Sigmoid colon (tissue), 7 donors: ENCODE results near the gene POU2F2. TPM values are rescaled to one million over a fixed set of nuclear protein-coding genes. Genes with fewer than 3 reads are reported as not detected.

Source experiments
- DNase-seq: peaks from one replicate; pipeline ENCODE4 v3.0.0-alpha.2; 2019
- H3K27ac ChIP-seq, 4 donors: fragments of 200-600 bp; sonication (generic); one replicate each; pipeline ENCODE4 v1.5.1; 2016 to 2019; ENCODE audit warnings: mild to moderate bottlenecking in 1 of 4
- H3K27me3 ChIP-seq, 3 donors: fragments of 200-600 bp; sonication (generic); one replicate each; pipeline ENCODE4 v1.5.1; 2019; ENCODE audit warnings: mild to moderate bottlenecking in 1 of 3
- H3K36me3 ChIP-seq, 4 donors: fragments of 200-600 bp; sonication (generic); one replicate each; pipeline ENCODE4 v1.5.1; 2016 to 2019
- H3K4me1 ChIP-seq, 4 donors: fragments of 200-600 bp; sonication (generic); one replicate each; pipeline ENCODE4 v1.5.1; 2017 to 2019
- H3K4me3 ChIP-seq, 4 donors: fragments of 200-600 bp; sonication (generic); one replicate each; pipeline ENCODE4 v1.5.1; 2017 to 2019; ENCODE audit warnings: mild to moderate bottlenecking in 2 of 4, moderate library complexity in 1 of 4
- H3K9me3 ChIP-seq, 4 donors: fragments of 200-600 bp in 3 of 4; sonication (generic) in 3 of 4; one replicate each; pipeline versions ENCODE4 v1.5.1 to v1.6.1; 2013 to 2019
- CTCF ChIP-seq, 4 experiments: fragments of 450-650 bp in 3 of 4; fragments of 200-600 bp in 1 of 4; IDR thresholded peaks; one replicate each; pipeline ENCODE4 v1.5.1; 2016 to 2019; ENCODE audit warnings: antibody characterized with exemption in 4 of 4, mild to moderate bottlenecking in 3 of 4, moderate library complexity in 2 of 4
- EP300 ChIP-seq, 4 donors: sonication (generic); formaldehyde crosslinking; IDR thresholded peaks; one replicate each; pipeline ENCODE4 v1.6.1; 2017; ENCODE audit warnings: antibody characterized with exemption in 4 of 4
- POLR2A ChIP-seq, 2 donors: fragments of 450-650 bp; IDR thresholded peaks; one replicate each; pipeline ENCODE4 v1.6.1; 2016; ENCODE audit warnings: antibody characterized with exemption in 2 of 2, mild to moderate bottlenecking in 2 of 2, moderate library complexity in 2 of 2
- POLR2AphosphoS5 ChIP-seq, 4 donors: sonication (generic); formaldehyde crosslinking; IDR thresholded peaks; one replicate each; pipeline ENCODE4 v1.6.1; 2017; ENCODE audit warnings: antibody characterized with exemption in 4 of 4
- WGBS, 2 donors: extraction: QIAGEN DNeasy Blood & Tissue Kit; methylation state at CpG; one replicate each; pipeline ENCODE4 v1.1.7; 2013; 5-methylcytosine and 5-hydroxymethylcytosine counted together
- intact Hi-C: fragments of 100-400 bp; cut with DNase I; formaldehyde crosslinking; loops from one replicate; pipeline ENCODE4 v1.15.1; 2023
- polyA plus RNA-seq, 3 donors: library from polyadenylated mRNA; stranded (reverse); fragments of 200-250 nt; gene quantifications; one replicate each; pipeline ENCODE4 v1.2.3, GENCODE V29; 2013
- total RNA-seq, 4 donors: library from RNA; depleted of rRNA; stranded (reverse); fragments of >200 nt; gene quantifications; one replicate each; pipeline ENCODE4 v1.1.0, GENCODE V29; 2016
- donor health status: healthy with polysubstance abuse.
- donor health status: Bipolar disorder and iron deficiency.
- donor health status: healthy.

Gene POU2F2
- total and polyA plus RNA-seq, 7 donors, result 0.60 to 19.0 (median 2.5) TPM

- Histone ChIP-seq H3K36me3 (no peaks in the 10 kb centered on the region), H3K4me3 (peak overlapping the region in 1 of 4 donors; percentile 3), H3K9me3 (no peaks in the 10 kb centered on the region), H3K27ac (peak overlapping the region; percentile 51 to 71 (median 58)), H3K27me3 (no peaks in the 10 kb centered on the region), H3K4me1 (peaks cover 0 to 31% (median 25%) of the 10 kb centered on the region in 4 donors)
- TF ChIP-seq POLR2A (IDR thresholded peaks at IDR 0.05) (no peak), EP300 (IDR thresholded peaks at IDR 0.05) (no peak), POLR2AphosphoS5 (IDR thresholded peaks at IDR 0.05) (no peak), CTCF (IDR thresholded peaks at IDR 0.05) (no peak)
- no peak for DNase-seq
- 82 to 85% methylated on average over 13 of the region's 13 CpGs for WGBS, 2 donors
- intact Hi-C loops, result no loop called here
Observed at GRCh38 chr19:42089191-42089750, 43.0 kb downstream of the POU2F2 start.

- peaks cover 0 to 27% (median 21%) of the 10 kb centered on the region in 4 donors for H3K4me1 ChIP-seq
- H3K27me3 ChIP-seq, result no peaks in the 10 kb centered on the region
- 73 to 78% methylated on average over 18 of the region's 18 CpGs for WGBS, 2 donors
- H3K4me3 ChIP-seq, result peak overlapping the region in 2 of 4 donors; percentile 3 to 23
- no peaks in the 10 kb centered on the region for H3K9me3 ChIP-seq
- TF ChIP-seq POLR2A (IDR thresholded peaks at IDR 0.05) (no peak), EP300 (IDR thresholded peaks at IDR 0.05) (no peak), POLR2AphosphoS5 (IDR thresholded peaks at IDR 0.05) (no peak), CTCF (IDR thresholded peaks at IDR 0.05) (no peak)
- DNase-seq, result no peak
- intact Hi-C loops, result no loop called here
- peaks cover 0 to 4% (median 0%) of the 10 kb centered on the region in 4 donors for H3K36me3 ChIP-seq
- peak overlapping the region; percentile 51 to 71 (median 58) for H3K27ac ChIP-seq
Observed at GRCh38 chr19:42088471-42089190, 43.6 kb downstream of the POU2F2 start.

- no peak overlapping the region for H3K4me3 ChIP-seq
- TF ChIP-seq POLR2AphosphoS5 (IDR thresholded peaks at IDR 0.05) (no peak), CTCF (IDR thresholded peaks at IDR 0.05) (no peak), EP300 (IDR thresholded peaks at IDR 0.05) (no peak), POLR2A (IDR thresholded peaks at IDR 0.05) (no peak)
- H3K9me3 ChIP-seq, result no peaks in the 10 kb centered on the region
- H3K36me3 ChIP-seq, result peaks cover 0 to 14% (median 0%) of the 10 kb centered on the region in 4 donors
- WGBS, 2 donors, result 83 to 86% methylated on average over 11 of the region's 11 CpGs
- no peak overlapping the region for H3K27ac ChIP-seq
- intact Hi-C loops, result no loop called here
- no peaks in the 10 kb centered on the region for H3K27me3 ChIP-seq
- DNase-seq, result no peak
- H3K4me1 ChIP-seq, result peaks cover 0 to 23% (median 17%) of the 10 kb centered on the region in 4 donors
Observed at GRCh38 chr19:42086770-42087550, 45.3 kb downstream of the POU2F2 start.

GRCh38 chr19:42086188-42086736 lies 46.0 kb downstream of the POU2F2 start:
- Histone ChIP-seq H3K27ac (no peak overlapping the region), H3K9me3 (no peaks in the 10 kb centered on the region), H3K4me3 (no peak overlapping the region), H3K36me3 (peaks cover 0 to 21% (median 4%) of the 10 kb centered on the region in 4 donors), H3K4me1 (peaks cover 0 to 18% (median 12%) of the 10 kb centered on the region in 4 donors), H3K27me3 (no peaks in the 10 kb centered on the region)
- TF ChIP-seq POLR2AphosphoS5 (IDR thresholded peaks at IDR 0.05), result no peak
- no peak for TF ChIP-seq EP300 (IDR thresholded peaks at IDR 0.05)
- no peak for TF ChIP-seq POLR2A (IDR thresholded peaks at IDR 0.05)
- TF ChIP-seq CTCF (IDR thresholded peaks at IDR 0.05), result no peak
- WGBS, 2 donors, result 81 to 91% methylated on average over 9 of the region's 9 CpGs
- DNase-seq, result no peak
- intact Hi-C loops, result no loop called here
